HepG2 (cell line): Measurements from ENCODE around the gene DSCAM. TPM values are rescaled to one million over a fixed set of nuclear protein-coding genes. Genes with fewer than 3 reads are reported as not detected.

Source experiments
- ATAC-seq: fragments of 200-7000 bp; cut with Tn5 transposase; 3 replicates; pipeline ENCODE4 v1.9.1; 2020; ENCODE audit warnings: mild to moderate bottlenecking, moderate library complexity
- BruUV-seq: library from RNA; stranded (reverse); fragments of 400-500 nt; replicated peaks from 2 replicates; lab custom pipeline; 2021; lab: Mats Ljungman, UMichigan
- CTCF ChIA-PET: fragments of 300-600 bp; formaldehyde crosslinking; extraction: SDS; loops from one replicate; lab custom pipeline; 2021; ENCODE audit warnings: low total read pairs, inconsistent platforms, low intra/inter-chr PET ratio; lab: Yijun Ruan, JAX
- POLR2A ChIA-PET: fragments of 350-600 bp; sonication (Branson Sonifier 250); formaldehyde crosslinking; loops from one replicate; lab custom pipeline; 2020; ENCODE audit warnings: antibody characterized with exemption, inconsistent platforms; lab: Yijun Ruan, JAX
- DNase-seq: peaks from one replicate; pipeline ENCODE4 v3.0.0-alpha.2; 2015; ENCODE audit warnings: low spot score
- FAIRE-seq: peaks from 3 replicates; lab custom pipeline; 2011; peaks lifted over from hg19 to GRCh38; lab: Jason Lieb, UNC
- H2AFZ ChIP-seq: one replicate; pipeline ENCODE4 v1.6.1; 2011; ENCODE audit warnings: low read length, inconsistent platforms
- H3K27ac ChIP-seq: fragments of 300-600 bp; 3 replicates; pipeline ENCODE4 v1.8.0; 2011; ENCODE audit warnings: mixed run types, mild to moderate bottlenecking, mixed read lengths, low read length, inconsistent platforms; ENCODE audit not compliant: insufficient read depth; ENCODE audit errors: extremely low read length
- H3K27me3 ChIP-seq, 2 experiments: fragments of 200-600 bp in 1 of 2; 2 replicates in 1 of 2; 3 replicates in 1 of 2; pipeline versions ENCODE4 v1.6.0 to v1.8.0; 2011; ENCODE audit warnings: low read length in 2 of 2, mild to moderate bottlenecking in 2 of 2, moderate library complexity in 2 of 2, inconsistent platforms in 1 of 2; ENCODE audit not compliant: insufficient read depth in 2 of 2, control insufficient read depth in 1 of 2
- H3K36me3 ChIP-seq, 2 experiments: fragments of 200-600 bp in 1 of 2; replicated peaks in 1 of 2; 2 replicates in 1 of 2; 3 replicates in 1 of 2; pipeline versions ENCODE4 v1.5.1 to v1.8.0; 2011; ENCODE audit warnings: low read length in 2 of 2, inconsistent platforms in 1 of 2; ENCODE audit not compliant: insufficient read depth in 2 of 2, control insufficient read depth in 1 of 2
- H3K4me1 ChIP-seq: 2 replicates; pipeline ENCODE4 v1.5.1; 2012; ENCODE audit warnings: low read length, inconsistent platforms; ENCODE audit not compliant: insufficient read depth
- H3K4me2 ChIP-seq: 2 replicates; pipeline ENCODE4 v1.6.0; 2011; ENCODE audit warnings: low read depth, low read length, inconsistent platforms
- H3K4me3 ChIP-seq, 3 experiments: fragments of 200-600 bp in 1 of 3; sonication (generic), shearing (Covaris generic) in 1 of 3; replicated peaks in 1 of 3; 2 replicates each; pipeline ENCODE4 v1.5.1; 2011 to 2016; ENCODE audit warnings: low read length in 3 of 3, inconsistent platforms in 2 of 3, low read depth in 2 of 3, mild to moderate bottlenecking in 2 of 3, control low read depth in 1 of 3, mixed read lengths in 1 of 3; ENCODE audit not compliant: insufficient read depth in 1 of 3
- H3K79me2 ChIP-seq: one replicate; pipeline ENCODE4 v1.6.1; 2011; ENCODE audit warnings: low read length, inconsistent platforms; ENCODE audit not compliant: insufficient read depth
- H3K9ac ChIP-seq: 2 replicates; pipeline ENCODE4 v1.6.0; 2011; ENCODE audit warnings: mild to moderate bottlenecking, low read depth, low read length, inconsistent platforms; ENCODE audit not compliant: insufficient read depth
- H3K9me3 ChIP-seq: 2 replicates; pipeline ENCODE4 v1.5.1; 2012; ENCODE audit warnings: mild to moderate bottlenecking, low read length
- H4K20me1 ChIP-seq: 2 replicates; pipeline ENCODE4 v1.6.0; 2011; ENCODE audit warnings: inconsistent platforms, mild to moderate bottlenecking, low read length, moderate library complexity; ENCODE audit not compliant: insufficient read depth
- ATF7 ChIP-seq, 2 experiments: fragments of 450-650 bp in 1 of 2; sonication (generic) in 1 of 2; formaldehyde crosslinking in 1 of 2; IDR thresholded peaks; 2 replicates each; pipeline versions ENCODE4 v1.4.0 to v1.6.1; 2016 to 2020; ENCODE audit warnings: antibody characterized with exemption in 1 of 2, mild to moderate bottlenecking in 1 of 2, missing genetic modification reagents in 1 of 2
- CREB1 ChIP-seq, 2 experiments: fragments of 450-650 bp in 1 of 2; IDR thresholded peaks; 2 replicates each; pipeline ENCODE4 v1.6.1; 2016 to 2017; ENCODE audit warnings: control low read depth in 1 of 2, mild to moderate bottlenecking in 1 of 2, missing compliant biosample characterization in 1 of 2, missing genetic modification characterization in 1 of 2
- GPN1 ChIP-seq: sonication (generic); formaldehyde crosslinking; IDR thresholded peaks from 2 replicates; pipeline ENCODE4 v1.5.1; 2020; ENCODE audit warnings: missing genetic modification reagents, borderline replicate concordance
- HES4 ChIP-seq: sonication (generic); formaldehyde crosslinking; IDR thresholded peaks from 2 replicates; pipeline ENCODE4 v1.9.0; 2021; ENCODE audit warnings: mild to moderate bottlenecking, missing genetic modification reagents, borderline replicate concordance
- HHEX ChIP-seq: IDR thresholded peaks from 2 replicates; pipeline ENCODE4 v1.6.1; 2016; ENCODE audit warnings: control low read depth
- NBN ChIP-seq: fragments of 450-650 bp; conservative IDR thresholded peaks from 2 replicates; pipeline ENCODE4 v1.6.1; 2017
- ZNF282 ChIP-seq: fragments of 450-650 bp; IDR thresholded peaks from 2 replicates; pipeline ENCODE4 v1.6.1; 2018; ENCODE audit not compliant: partially characterized antibody
- ZNF562 ChIP-seq: sonication (generic); formaldehyde crosslinking; IDR thresholded peaks from 2 replicates; pipeline ENCODE4 v1.8.0; 2022; ENCODE audit warnings: missing genetic modification reagents, borderline replicate concordance
- whole genome bisulfite sequencing: methylation state at CpG from one replicate; pipeline ENCODE4 v1.1.6; 2017; ENCODE audit warnings: low lambda C conversion rate; 5-methylcytosine and 5-hydroxymethylcytosine counted together
- in situ Hi-C: cut with HindIII; loops from 2 replicates; pipeline ENCODE4 v1.10.0; 2017; ENCODE audit warnings: low pct_unique_long_range_greater_than_20kb; ENCODE audit not compliant: extremely low pct_ligation_motif_present
- intact Hi-C: fragments of 100-400 bp; cut with micrococcal nuclease; formaldehyde crosslinking; loops from one replicate; pipeline ENCODE4 v1.10.0; 2022; ENCODE audit not compliant: unreplicated experiment
- polyA plus RNA-seq, 8 experiments: library from polyadenylated mRNA; depleted of rRNA in 3 of 8; stranded (reverse) in 7 of 8; unstranded in 1 of 8; fragments of >200 nt; fragmentation: Illumina TruSeq in 4 of 8; extraction: Trizol in 4 of 8; gene quantifications; 2 replicates each; pipeline versions ENCODE4 v1.2.1 to v1.2.3, GENCODE V29; 2011 to 2016; ENCODE audit warnings: low read depth in 4 of 8, missing spikeins in 1 of 8, mixed read lengths in 1 of 8; ENCODE audit not compliant: insufficient read depth in 1 of 8
- total RNA-seq, 5 experiments: library from RNA; depleted of rRNA; stranded (reverse); fragments of >200 nt; fragmentation: Illumina TruSeq; extraction: Trizol; gene quantifications; 2 replicates each; pipeline ENCODE4 v1.2.3, GENCODE V29; 2016; ENCODE audit warnings: low read depth in 1 of 5
- TF ChIP-seq, protein P1 (sequence below): sonication (generic); formaldehyde crosslinking; IDR thresholded peaks from 2 replicates; pipeline ENCODE4 v1.4.0; 2020; ENCODE audit warnings: missing genetic modification reagents
- TF ChIP-seq, protein P2 (sequence below): sonication (generic); formaldehyde crosslinking; conservative IDR thresholded peaks from 2 replicates; pipeline ENCODE4 v1.8.1; 2023; ENCODE audit warnings: missing genetic modification reagents
- TF ChIP-seq, protein P3 (sequence below): IDR thresholded peaks from 2 replicates; pipeline ENCODE4 v1.6.1; 2016; ENCODE audit warnings: mild to moderate bottlenecking, missing biosample characterization, missing genetic modification reagents
- TF ChIP-seq, protein P4 (sequence below): sonication (generic); formaldehyde crosslinking; IDR thresholded peaks from 2 replicates; pipeline ENCODE4 v1.5.0; 2020; ENCODE audit warnings: mild to moderate bottlenecking, missing genetic modification reagents

The DSCAM gene
- total and polyA plus RNA-seq, 2 of the 13 experiments (the other 11 are each of a cell fraction or from before 2014, with no cell fraction given): not detected

DNA sequence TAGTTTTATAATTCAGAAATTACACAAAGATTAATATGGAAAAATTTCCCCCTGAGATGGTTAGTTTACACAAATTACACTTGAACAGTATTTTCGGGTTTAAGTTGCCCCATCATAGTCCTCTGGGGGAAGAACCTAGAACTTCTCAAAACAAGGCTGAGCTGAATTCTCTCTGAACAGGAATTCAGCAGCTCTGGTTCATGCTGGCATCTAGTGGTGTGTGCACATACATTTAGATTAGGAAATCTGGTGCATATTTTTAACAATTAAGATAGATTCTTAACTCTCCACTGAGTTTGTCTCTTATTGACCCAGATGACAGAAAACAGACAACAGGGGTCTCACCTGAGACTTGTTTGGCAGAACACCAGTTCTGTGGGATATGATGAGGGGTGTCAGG lies 410.7 kb downstream of the DSCAM start (continued):
- TF ChIP-seq, protein P1, sequence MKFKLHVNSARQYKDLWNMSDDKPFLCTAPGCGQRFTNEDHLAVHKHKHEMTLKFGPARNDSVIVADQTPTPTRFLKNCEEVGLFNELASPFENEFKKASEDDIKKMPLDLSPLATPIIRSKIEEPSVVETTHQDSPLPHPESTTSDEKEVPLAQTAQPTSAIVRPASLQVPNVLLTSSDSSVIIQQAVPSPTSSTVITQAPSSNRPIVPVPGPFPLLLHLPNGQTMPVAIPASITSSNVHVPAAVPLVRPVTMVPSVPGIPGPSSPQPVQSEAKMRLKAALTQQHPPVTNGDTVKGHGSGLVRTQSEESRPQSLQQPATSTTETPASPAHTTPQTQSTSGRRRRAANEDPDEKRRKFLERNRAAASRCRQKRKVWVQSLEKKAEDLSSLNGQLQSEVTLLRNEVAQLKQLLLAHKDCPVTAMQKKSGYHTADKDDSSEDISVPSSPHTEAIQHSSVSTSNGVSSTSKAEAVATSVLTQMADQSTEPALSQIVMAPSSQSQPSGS: no peak
- TF ChIP-seq, protein P2, sequence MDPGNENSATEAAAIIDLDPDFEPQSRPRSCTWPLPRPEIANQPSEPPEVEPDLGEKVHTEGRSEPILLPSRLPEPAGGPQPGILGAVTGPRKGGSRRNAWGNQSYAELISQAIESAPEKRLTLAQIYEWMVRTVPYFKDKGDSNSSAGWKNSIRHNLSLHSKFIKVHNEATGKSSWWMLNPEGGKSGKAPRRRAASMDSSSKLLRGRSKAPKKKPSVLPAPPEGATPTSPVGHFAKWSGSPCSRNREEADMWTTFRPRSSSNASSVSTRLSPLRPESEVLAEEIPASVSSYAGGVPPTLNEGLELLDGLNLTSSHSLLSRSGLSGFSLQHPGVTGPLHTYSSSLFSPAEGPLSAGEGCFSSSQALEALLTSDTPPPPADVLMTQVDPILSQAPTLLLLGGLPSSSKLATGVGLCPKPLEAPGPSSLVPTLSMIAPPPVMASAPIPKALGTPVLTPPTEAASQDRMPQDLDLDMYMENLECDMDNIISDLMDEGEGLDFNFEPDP (CRISPR knock-in tag): no peak
- TF ChIP-seq NBN: no peak
- no peak for TF ChIP-seq HES4
- no peak for TF ChIP-seq HHEX (CRISPR knock-in tag)
- TF ChIP-seq, all 625 proteins: peak for 0

DNA sequence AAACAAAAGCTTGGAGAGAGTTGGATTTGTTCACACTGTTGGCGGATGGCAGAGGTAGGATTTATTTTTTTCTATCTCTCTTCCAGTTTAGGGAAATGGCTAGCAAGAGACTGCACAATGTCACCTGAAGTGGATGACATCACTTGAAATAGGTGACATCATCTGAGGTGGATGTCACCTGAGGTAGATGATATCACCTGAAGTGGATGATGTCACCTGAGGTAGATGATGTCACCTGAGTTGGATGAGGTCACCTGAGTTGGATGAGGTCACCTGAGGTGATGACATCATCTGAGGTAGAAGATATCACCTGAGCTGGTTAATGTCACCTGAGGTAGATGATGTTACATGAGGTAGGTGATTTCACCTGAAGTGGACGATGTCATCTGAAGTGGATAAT lies 413.4 kb downstream of the DSCAM start:
- no TSS peak for BruUV-seq
- Histone ChIP-seq H3K27me3 (no peaks in the 10 kb centered on the region), H3K79me2 (no peaks in the 10 kb centered on the region), H3K4me3 (no peak overlapping the region), H4K20me1 (no peaks in the 10 kb centered on the region), H3K27ac (no peak overlapping the region), H3K9ac (no peak overlapping the region), H3K36me3 (no peaks in the 10 kb centered on the region), H3K4me2 (no peak overlapping the region), H3K4me1 (no peaks in the 10 kb centered on the region), H3K9me3 (peaks cover 93% of the 10 kb centered on the region), H2AFZ (no peak overlapping the region)
- in situ Hi-C loops (no loop called here), intact Hi-C loops (no loop called here)
- CTCF ChIA-PET: no interaction called here
- DNase-seq (no peak), FAIRE-seq (no peak), ATAC-seq (no peak)
- WGBS: 94% methylated on average over 1 of the region's 2 CpGs
- POLR2A ChIA-PET: interaction anchor here (0.7 kb wide), 1 partner anchor 38 kb away, joined by 3 read pairs; no protein-coding TSS in a partner anchor
- TF ChIP-seq, protein P3, sequence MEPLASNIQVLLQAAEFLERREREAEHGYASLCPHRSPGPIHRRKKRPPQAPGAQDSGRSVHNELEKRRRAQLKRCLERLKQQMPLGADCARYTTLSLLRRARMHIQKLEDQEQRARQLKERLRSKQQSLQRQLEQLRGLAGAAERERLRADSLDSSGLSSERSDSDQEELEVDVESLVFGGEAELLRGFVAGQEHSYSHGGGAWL: no peak
- TF ChIP-seq GPN1 (CRISPR knock-in tag) (no peak), ZNF562 (CRISPR knock-in tag) (no peak), ATF7 (IDR thresholded peaks at IDR 0.05) (peak; percentile 99), ATF7 (CRISPR knock-in tag; IDR thresholded peaks at IDR 0.05) (no peak), CREB1 (IDR thresholded peaks at IDR 0.05) (peak; percentile 92), CREB1 (CRISPR knock-in tag; IDR thresholded peaks at IDR 0.05) (no peak), ZNF282 (no peak)
- TF ChIP-seq, protein P4, sequence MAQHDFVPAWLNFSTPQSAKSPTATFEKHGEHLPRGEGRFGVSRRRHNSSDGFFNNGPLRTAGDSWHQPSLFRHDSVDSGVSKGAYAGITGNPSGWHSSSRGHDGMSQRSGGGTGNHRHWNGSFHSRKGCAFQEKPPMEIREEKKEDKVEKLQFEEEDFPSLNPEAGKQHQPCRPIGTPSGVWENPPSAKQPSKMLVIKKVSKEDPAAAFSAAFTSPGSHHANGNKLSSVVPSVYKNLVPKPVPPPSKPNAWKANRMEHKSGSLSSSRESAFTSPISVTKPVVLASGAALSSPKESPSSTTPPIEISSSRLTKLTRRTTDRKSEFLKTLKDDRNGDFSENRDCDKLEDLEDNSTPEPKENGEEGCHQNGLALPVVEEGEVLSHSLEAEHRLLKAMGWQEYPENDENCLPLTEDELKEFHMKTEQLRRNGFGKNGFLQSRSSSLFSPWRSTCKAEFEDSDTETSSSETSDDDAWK (CRISPR knock-in tag): no peak
